ENCODE measurements around the gene MRPL37. TPM values are rescaled to one million over a fixed set of nuclear protein-coding genes. Genes with fewer than 3 reads are reported as not detected.
"Not testable (repeated sequence)": the region's sequence is repeated elsewhere in the genome, so short reads cannot be mapped to it uniquely, and the experiment has no call there.

Gene MRPL37
- total and polyA plus RNA-seq, 9 donors: 36.2 to 86.6 (median 47.9) TPM

GRCh38 chr1:54230507-54231339, 30.8 kb downstream of the MRPL37 start:
- WGBS, 3 donors: 79 to 81% (median 80%) methylated on average over 15 of the region's 15 CpGs
- no peak for DNase-seq
- H3K4me1 ChIP-seq (ENCODE audit: insufficient read depth): no peaks in the 10 kb centered on the region
- H3K9me3 ChIP-seq: no peaks in the 10 kb centered on the region
- intact Hi-C loops (cut with DNase I): no loop called here
- TF ChIP-seq EP300 (IDR thresholded peaks at IDR 0.05) (no peak), POLR2A (IDR thresholded peaks at IDR 0.05) (no peak)
- no peak overlapping the region for H3K27ac ChIP-seq
- no peak overlapping the region for H3K4me3 ChIP-seq
- H3K27me3 ChIP-seq: no peaks in the 10 kb centered on the region
- no peaks in the 10 kb centered on the region for H3K36me3 ChIP-seq

- DNase-seq; intact Hi-C loops (cut with DNase I); H3K27me3 ChIP-seq; H3K4me3 ChIP-seq; H3K4me1 ChIP-seq (ENCODE audit: insufficient read depth); H3K36me3 ChIP-seq; H3K27ac ChIP-seq; H3K9me3 ChIP-seq: not testable (repeated sequence)
- 94 to 100% (median 97%) methylated on average over 9 to 31 of the region's 33 CpGs for WGBS, 3 donors
Observed at GRCh38 chr1:54233196-54233595, 33.2 kb downstream of the MRPL37 start.

GRCh38 chr1:54234284-54234683, 34.3 kb downstream of the MRPL37 start:
- H3K36me3 ChIP-seq: no peaks in the 10 kb centered on the region
- no peaks in the 10 kb centered on the region for H3K4me1 ChIP-seq (ENCODE audit: insufficient read depth)
- DNase-seq: no peak
- 82 to 91% (median 85%) methylated on average over 2 of the region's 2 CpGs for WGBS, 3 donors
- no peak overlapping the region for H3K27ac ChIP-seq
- H3K27me3 ChIP-seq: no peaks in the 10 kb centered on the region
- intact Hi-C loops (cut with DNase I): no loop called here
- H3K9me3 ChIP-seq: no peaks in the 10 kb centered on the region
- TF ChIP-seq EP300 (IDR thresholded peaks at IDR 0.05) (no peak), POLR2A (IDR thresholded peaks at IDR 0.05) (no peak), CTCF (IDR thresholded peaks at IDR 0.05) (no peak)
- no peak overlapping the region for H3K4me3 ChIP-seq

- Histone ChIP-seq H3K27me3 (no peaks in the 10 kb centered on the region), H3K9me3 (no peaks in the 10 kb centered on the region), H3K4me1 (ENCODE audit: insufficient read depth) (no peaks in the 10 kb centered on the region), H3K27ac (no peak overlapping the region), H3K36me3 (no peaks in the 10 kb centered on the region), H3K4me3 (no peak overlapping the region)
- intact Hi-C loops (cut with DNase I): no loop called here
- WGBS, 3 donors: 87 to 88% (median 88%) methylated on average over 10 of the region's 10 CpGs
- TF ChIP-seq EP300 (IDR thresholded peaks at IDR 0.05) (no peak), CTCF (IDR thresholded peaks at IDR 0.05) (no peak), POLR2A (IDR thresholded peaks at IDR 0.05) (no peak)
- no peak for DNase-seq
Observed at GRCh38 chr1:54237586-54237985, 37.6 kb downstream of the MRPL37 start.

GRCh38 chr1:54238353-54239034, 38.5 kb downstream of the MRPL37 start:
- Histone ChIP-seq H3K27me3 (no peaks in the 10 kb centered on the region), H3K9me3 (no peaks in the 10 kb centered on the region), H3K27ac (no peak overlapping the region), H3K4me3 (no peak overlapping the region), H3K36me3 (no peaks in the 10 kb centered on the region), H3K4me1 (ENCODE audit: insufficient read depth) (no peaks in the 10 kb centered on the region)
- WGBS, 3 donors: 84 to 86% (median 85%) methylated on average over 12 of the region's 12 CpGs
- DNase-seq: no peak
- no peak for TF ChIP-seq POLR2A (IDR thresholded peaks at IDR 0.05)
- no peak for TF ChIP-seq CTCF (IDR thresholded peaks at IDR 0.05)
- no peak for TF ChIP-seq EP300 (IDR thresholded peaks at IDR 0.05)
- intact Hi-C loops (cut with DNase I): no loop called here

Measured in ovary (tissue), 9 donors.